GM18499 (cell line): ENCODE measurements around the gene A3GALT2.
"Not testable (repeated sequence)": the region's sequence is repeated elsewhere in the genome, so short reads cannot be mapped to it uniquely, and the experiment has no call there.

Source experiments
- ATAC-seq: cut with Tn5 transposase; IDR thresholded peaks from one replicate; pipeline ENCODE4 v1.9.1; 2021; ENCODE audit warnings: moderate number of reproducible peaks; ENCODE audit not compliant: insufficient read depth, unreplicated experiment

A3GALT2 gene

GRCh38 chr1:33317946-33318345, 3.0 kb downstream of the A3GALT2 start:
- no peak for ATAC-seq

- no peak for ATAC-seq
Measured at GRCh38 chr1:33317354-33317753, 3.5 kb downstream of the A3GALT2 start.

- ATAC-seq, result no peak
Measured at GRCh38 chr1:33316601-33317000, 4.3 kb downstream of the A3GALT2 start.

GRCh38 chr1:33314416-33314815, 6.5 kb downstream of the A3GALT2 start:
- no peak for ATAC-seq

GRCh38 chr1:33312413-33312749, 8.5 kb downstream of the A3GALT2 start:
- no peak for ATAC-seq

- ATAC-seq, result no peak
Measured at GRCh38 chr1:33311706-33312412, 9.0 kb downstream of the A3GALT2 start.

GRCh38 chr1:33310702-33311101, 10.2 kb downstream of the A3GALT2 start:
- no peak for ATAC-seq

GRCh38 chr1:33309351-33309750, 11.5 kb downstream of the A3GALT2 start:
- ATAC-seq, result not testable (repeated sequence)

GRCh38 chr1:33307494-33307864, 13.4 kb downstream of the A3GALT2 start:
- ATAC-seq, result no peak

GRCh38 chr1:33306653-33307493, 14.0 kb downstream of the A3GALT2 start:
- ATAC-seq, result no peak

GRCh38 chr1:33305816-33306652, 14.9 kb downstream of the A3GALT2 start:
- ATAC-seq, result no peak

GRCh38 chr1:33305016-33305415, 15.9 kb downstream of the A3GALT2 start:
- no peak for ATAC-seq

- ATAC-seq, result no peak
Measured at GRCh38 chr1:33302325-33302724, 18.6 kb downstream of the A3GALT2 start.

- ATAC-seq, result no peak
Measured at GRCh38 chr1:33301273-33301984, 19.5 kb downstream of the A3GALT2 start.

GRCh38 chr1:33300673-33301072, 20.2 kb downstream of the A3GALT2 start:
- no peak for ATAC-seq

GRCh38 chr1:33299461-33300155, 21.3 kb downstream of the A3GALT2 start:
- ATAC-seq, result no peak

GRCh38 chr1:33298623-33299277, 22.1 kb downstream of the A3GALT2 start:
- ATAC-seq, result no peak

GRCh38 chr1:33297911-33298622, 22.8 kb downstream of the A3GALT2 start:
- ATAC-seq, result no peak

GRCh38 chr1:33296824-33297223, 24.1 kb downstream of the A3GALT2 start:
- no peak for ATAC-seq
